Measurements from ENCODE around the gene VIT. TPM values are rescaled to one million over a fixed set of nuclear protein-coding genes. Genes with fewer than 3 reads are reported as not detected.

VIT gene
- total and polyA plus RNA-seq, 8 donors: 0.06 to 1.1 (median 0.13) TPM; not detected in 1

GRCh38 chr2:36808386-36809068 is 112.0 kb downstream of the VIT start:
- intact Hi-C loops (cut with DNase I): no loop called here
- Histone ChIP-seq H3K9me3 (no peaks in the 10 kb centered on the region), H3K4me1 (no peaks in the 10 kb centered on the region), H3K27me3 (no peaks in the 10 kb centered on the region), H3K27ac (no peak overlapping the region), H3K4me3 (no peak overlapping the region), H3K36me3 (no peaks in the 10 kb centered on the region)
- DNase-seq (no peak), ATAC-seq (no peak)
- no peak for TF ChIP-seq CTCF (IDR thresholded peaks at IDR 0.05)

GRCh38 chr2:36809069-36809445 is 112.5 kb downstream of the VIT start:
- Histone ChIP-seq H3K36me3 (no peaks in the 10 kb centered on the region), H3K27ac (no peak overlapping the region), H3K27me3 (no peaks in the 10 kb centered on the region), H3K4me1 (no peaks in the 10 kb centered on the region), H3K4me3 (no peak overlapping the region), H3K9me3 (no peaks in the 10 kb centered on the region)
- DNase-seq (no peak), ATAC-seq (no peak)
- TF ChIP-seq CTCF (IDR thresholded peaks at IDR 0.05): no peak
- intact Hi-C loops (cut with DNase I): no loop called here

- intact Hi-C loops (cut with DNase I): no loop called here
- DNase-seq: no peak
- TF ChIP-seq CTCF (IDR thresholded peaks at IDR 0.05): no peak
- ATAC-seq: no peak
- Histone ChIP-seq H3K4me1 (no peaks in the 10 kb centered on the region), H3K9me3 (no peaks in the 10 kb centered on the region), H3K36me3 (no peaks in the 10 kb centered on the region), H3K4me3 (no peak overlapping the region), H3K27me3 (no peaks in the 10 kb centered on the region), H3K27ac (no peak overlapping the region)
Measured at GRCh38 chr2:36811071-36811470, 114.6 kb downstream of the VIT start.

GRCh38 chr2:36812196-36812595 is 115.7 kb downstream of the VIT start:
- no peaks in the 10 kb centered on the region for H3K27me3 ChIP-seq
- no peak for DNase-seq
- H3K9me3 ChIP-seq: no peaks in the 10 kb centered on the region
- no peak for ATAC-seq
- intact Hi-C loops (cut with DNase I): no loop called here
- H3K27ac ChIP-seq: no peak overlapping the region
- TF ChIP-seq CTCF (IDR thresholded peaks at IDR 0.05): no peak
- H3K4me3 ChIP-seq: no peak overlapping the region
- H3K4me1 ChIP-seq: no peaks in the 10 kb centered on the region
- no peaks in the 10 kb centered on the region for H3K36me3 ChIP-seq

DNA sequence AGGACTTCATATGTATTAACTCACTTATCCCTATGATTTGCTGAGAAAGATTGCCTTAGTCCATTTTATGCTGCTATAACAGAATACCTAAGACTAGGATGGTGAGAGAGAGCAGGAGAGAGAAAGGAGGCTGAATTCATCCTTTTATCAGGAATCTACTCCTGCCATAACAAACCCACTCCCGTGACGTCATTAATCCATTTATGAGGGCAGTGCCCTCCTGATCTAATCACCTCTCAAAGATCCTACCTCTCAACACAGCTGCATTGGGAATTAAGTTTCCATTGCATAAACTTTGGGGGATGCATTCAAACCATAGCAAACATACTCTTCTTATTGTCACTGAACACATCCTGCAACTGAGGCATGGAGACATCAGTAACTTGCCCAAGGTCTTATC is 122.0 kb downstream of the VIT start:
- H3K36me3 ChIP-seq: no peaks in the 10 kb centered on the region
- intact Hi-C loops (cut with DNase I): no loop called here
- no peak overlapping the region for H3K4me3 ChIP-seq
- TF ChIP-seq CTCF (IDR thresholded peaks at IDR 0.05): no peak
- H3K4me1 ChIP-seq: no peaks in the 10 kb centered on the region
- H3K9me3 ChIP-seq: no peaks in the 10 kb centered on the region
- no peaks in the 10 kb centered on the region for H3K27me3 ChIP-seq
- H3K27ac ChIP-seq: no peak overlapping the region
- ATAC-seq (no peak), DNase-seq (no peak)
